Caco-2 (cell line): ENCODE results near the gene DHX38. TPM values are rescaled to one million over a fixed set of nuclear protein-coding genes. Genes with fewer than 3 reads are reported as not detected.

Experiments
- BruUV-seq: library from RNA; stranded (reverse); fragments of 400-500 nt; replicated peaks from 2 replicates; lab custom pipeline; 2021; lab: Mats Ljungman, UMichigan
- CTCF ChIA-PET: fragments of 300-600 bp; sonication (Branson Sonifier 250); formaldehyde crosslinking; loops from one replicate; lab custom pipeline; 2022; ENCODE audit warnings: antibody characterized with exemption; lab: Charles Lee
- POLR2A ChIA-PET: fragments of 300-600 bp; sonication (Branson Sonifier 250); formaldehyde crosslinking; loops from one replicate; lab custom pipeline; 2022; ENCODE audit warnings: antibody characterized with exemption; lab: Charles Lee
- DNase-seq, 2 experiments: peaks; one replicate each; pipeline versions ENCODE4 v3.0.0 to v3.0.0-alpha.2; 2020 to 2022
- H3K27me3 ChIP-seq: replicated peaks from 2 replicates; pipeline ENCODE4 v1.6.0; 2011; ENCODE audit warnings: low read length; ENCODE audit not compliant: control insufficient read depth, insufficient read depth
- H3K36me3 ChIP-seq: 2 replicates; pipeline ENCODE4 v1.5.1; 2011; ENCODE audit warnings: low read length; ENCODE audit not compliant: control insufficient read depth, insufficient read depth
- H3K4me1 ChIP-seq: fragments of 250-450 bp; sonication (Bioruptor Pico); 2 replicates; pipeline ENCODE4 v1.5.1; 2020; ENCODE audit warnings: mild to moderate bottlenecking
- H3K4me3 ChIP-seq: 2 replicates; pipeline ENCODE4 v1.5.1; 2011; ENCODE audit warnings: low read depth, mild to moderate bottlenecking, control low read depth, low read length
- H3K9me3 ChIP-seq: fragments of 250-450 bp; sonication (Bioruptor Pico); 2 replicates; pipeline ENCODE4 v1.5.1; 2020; ENCODE audit warnings: mild to moderate bottlenecking, moderate library complexity
- H3K27ac Mint-ChIP-seq: one replicate; pipeline ENCODE4 v1.8.0; 2022; ENCODE audit warnings: mixed read lengths; ENCODE audit not compliant: unreplicated experiment
- H3K27me3 Mint-ChIP-seq: one replicate; pipeline ENCODE4 v1.8.0; 2022; ENCODE audit warnings: mixed read lengths; ENCODE audit not compliant: insufficient read depth, unreplicated experiment
- H3K36me3 Mint-ChIP-seq: one replicate; pipeline ENCODE4 v1.8.0; 2022; ENCODE audit warnings: mild to moderate bottlenecking, mixed read lengths; ENCODE audit not compliant: insufficient read depth, unreplicated experiment
- H3K4me1 Mint-ChIP-seq: one replicate; pipeline ENCODE4 v1.8.0; 2022; ENCODE audit warnings: low read depth, mixed read lengths; ENCODE audit not compliant: unreplicated experiment
- H3K4me3 Mint-ChIP-seq: one replicate; pipeline ENCODE4 v1.8.0; 2022; ENCODE audit warnings: mild to moderate bottlenecking, moderate library complexity, mixed read lengths; ENCODE audit not compliant: unreplicated experiment
- H3K9me3 Mint-ChIP-seq: one replicate; pipeline ENCODE4 v1.8.0; 2022; ENCODE audit warnings: mixed read lengths; ENCODE audit not compliant: unreplicated experiment
- CTCF ChIP-seq, 2 experiments: fragments of 200-600 bp in 1 of 2; IDR thresholded peaks; 1 replicate in 1 of 2; 2 replicates in 1 of 2; pipeline versions ENCODE4 v1.5.1 to v1.8.0; 2011 to 2022; ENCODE audit warnings: antibody characterized with exemption in 1 of 2, control low read depth in 1 of 2, inconsistent platforms in 1 of 2, low read depth in 1 of 2, low read length in 1 of 2, mild to moderate bottlenecking in 1 of 2, moderate library complexity in 1 of 2; ENCODE audit not compliant: insufficient read depth in 1 of 2, severe bottlenecking in 1 of 2, unreplicated experiment in 1 of 2
- intact Hi-C: fragments of 100-400 bp; cut with micrococcal nuclease; formaldehyde crosslinking; loops from one replicate; pipeline ENCODE4 v1.10.0; 2022; ENCODE audit not compliant: unreplicated experiment
- total RNA-seq: library from RNA; stranded (reverse); gene quantifications from 2 replicates; pipeline ENCODE4 v1.2.3, GENCODE V29; 2022

DHX38 gene
- total RNA-seq, 1 experiment from 2014 or later, result 89.1 TPM

- Mint-ChIP-seq H3K4me3 (no peak overlapping the region), H3K27ac (no peak overlapping the region), H3K4me1 (no peaks in the 10 kb centered on the region), H3K36me3 (no peaks in the 10 kb centered on the region), H3K9me3 (no peaks in the 10 kb centered on the region), H3K27me3 (no peaks in the 10 kb centered on the region)
- Histone ChIP-seq H3K4me3 (no peak overlapping the region), H3K36me3 (no peaks in the 10 kb centered on the region), H3K9me3 (no peaks in the 10 kb centered on the region), H3K27me3 (no peaks in the 10 kb centered on the region), H3K4me1 (peaks cover 1% of the 10 kb centered on the region; the same call in 1 of the 2 replicates)
- no TSS peak for BruUV-seq
- TF ChIP-seq CTCF (IDR thresholded peaks at IDR 0.05; ENCODE audit: insufficient read depth in 1 of 2, low read depth in 1 of 2, low read length in 1 of 2, severe bottlenecking in 1 of 2, unreplicated experiment in 1 of 2), result no peak
- POLR2A ChIA-PET, result no interaction called here
- CTCF ChIA-PET, result interaction anchor here (1.7 kb wide), 1 partner anchor 53 kb away, joined by 3 read pairs; no protein-coding TSS in a partner anchor
- no peak for DNase-seq
- intact Hi-C loops, result no loop called here
Measured at GRCh38 chr16:72120026-72120425, 26.4 kb downstream of the DHX38 start.

- H3K4me3 ChIP-seq, result no peak overlapping the region
- no peaks in the 10 kb centered on the region for H3K9me3 ChIP-seq
- Mint-ChIP-seq H3K27me3 (no peaks in the 10 kb centered on the region), H3K9me3 (no peaks in the 10 kb centered on the region), H3K36me3 (no peaks in the 10 kb centered on the region), H3K4me1 (no peaks in the 10 kb centered on the region), H3K27ac (no peak overlapping the region), H3K4me3 (no peak overlapping the region)
- no peak for DNase-seq
- H3K4me1 ChIP-seq, result peaks cover 6% of the 10 kb centered on the region; the same call in 1 of the 2 replicates
- ChIA-PET POLR2A (no interaction called here), CTCF (no interaction called here)
- BruUV-seq, result no TSS peak
- intact Hi-C loops, result no loop called here
- no peak for TF ChIP-seq CTCF (IDR thresholded peaks at IDR 0.05; ENCODE audit: insufficient read depth in 1 of 2, low read depth in 1 of 2, low read length in 1 of 2, severe bottlenecking in 1 of 2, unreplicated experiment in 1 of 2)
- H3K36me3 ChIP-seq, result no peaks in the 10 kb centered on the region
- H3K27me3 ChIP-seq, result no peaks in the 10 kb centered on the region
Measured at GRCh38 chr16:72122308-72122707, 28.7 kb downstream of the DHX38 start.

- Mint-ChIP-seq H3K36me3 (no peaks in the 10 kb centered on the region), H3K4me3 (no peak overlapping the region), H3K27ac (no peak overlapping the region), H3K27me3 (no peaks in the 10 kb centered on the region), H3K9me3 (no peaks in the 10 kb centered on the region), H3K4me1 (no peaks in the 10 kb centered on the region)
- BruUV-seq, result no TSS peak
- no peak for DNase-seq
- no peaks in the 10 kb centered on the region for H3K9me3 ChIP-seq
- no peaks in the 10 kb centered on the region for H3K36me3 ChIP-seq
- intact Hi-C loops, result no loop called here
- H3K4me1 ChIP-seq, result peaks cover 6% of the 10 kb centered on the region; the same call in 1 of the 2 replicates
- no peaks in the 10 kb centered on the region for H3K27me3 ChIP-seq
- ChIA-PET CTCF (no interaction called here), POLR2A (no interaction called here)
- H3K4me3 ChIP-seq, result no peak overlapping the region
- no peak for TF ChIP-seq CTCF (IDR thresholded peaks at IDR 0.05; ENCODE audit: insufficient read depth in 1 of 2, low read depth in 1 of 2, low read length in 1 of 2, severe bottlenecking in 1 of 2, unreplicated experiment in 1 of 2)
Measured at GRCh38 chr16:72122916-72123315, 29.3 kb downstream of the DHX38 start.
